MCF 10A (cell line): ENCODE results near the gene ATG7. TPM values are rescaled to one million over a fixed set of nuclear protein-coding genes. Genes with fewer than 3 reads are reported as not detected.
A peak's percentile ranks its signal among the peaks of the same experiment; 100 is the strongest.

Source experiments
- BruUV-seq: library from RNA; stranded (reverse); fragments of 400-500 nt; replicated peaks from 2 replicates; lab custom pipeline; 2021; lab: Mats Ljungman, UMichigan
- CTCF ChIA-PET: fragments of 300-600 bp; sonication (Branson Sonifier 250); formaldehyde crosslinking; extraction: SDS; loops from one replicate; lab custom pipeline; 2021; ENCODE audit warnings: antibody characterized with exemption, inconsistent platforms; lab: Yijun Ruan, JAX
- POLR2A ChIA-PET: fragments of 300-600, 350-650 bp; sonication (Branson Sonifier 250); formaldehyde crosslinking; extraction: SDS; loops from one replicate; lab custom pipeline; 2020; ENCODE audit warnings: antibody characterized with exemption, inconsistent platforms; lab: Yijun Ruan, JAX
- DNase-seq: peaks from one replicate; pipeline ENCODE4 v3.0.0-alpha.2; 2018; ENCODE audit not compliant: unreplicated experiment
- H3K27ac Mint-ChIP-seq: one replicate; pipeline ENCODE4 v1.8.0; 2022; ENCODE audit warnings: mild to moderate bottlenecking, low read depth, mixed read lengths; ENCODE audit not compliant: unreplicated experiment
- H3K27me3 Mint-ChIP-seq: one replicate; pipeline ENCODE4 v1.8.0; 2022; ENCODE audit warnings: mixed read lengths; ENCODE audit not compliant: insufficient read depth, unreplicated experiment
- H3K36me3 Mint-ChIP-seq: one replicate; pipeline ENCODE4 v1.8.0; 2022; ENCODE audit warnings: mild to moderate bottlenecking, moderate library complexity, mixed read lengths; ENCODE audit not compliant: insufficient read depth, unreplicated experiment
- H3K4me1 Mint-ChIP-seq: one replicate; pipeline ENCODE4 v1.8.0; 2022; ENCODE audit warnings: mixed read lengths; ENCODE audit not compliant: insufficient read depth, unreplicated experiment
- H3K4me3 Mint-ChIP-seq: one replicate; pipeline ENCODE4 v1.8.0; 2022; ENCODE audit warnings: mild to moderate bottlenecking, moderate library complexity, mixed read lengths; ENCODE audit not compliant: unreplicated experiment
- H3K9me3 Mint-ChIP-seq: one replicate; pipeline ENCODE4 v1.8.0; 2022; ENCODE audit warnings: mixed read lengths; ENCODE audit not compliant: unreplicated experiment
- CTCF ChIP-seq: fragments of 200-600 bp; IDR thresholded peaks from one replicate; pipeline ENCODE4 v1.8.0; 2022; ENCODE audit warnings: antibody characterized with exemption, mild to moderate bottlenecking; ENCODE audit not compliant: unreplicated experiment
- intact Hi-C: fragments of 100-400 bp; cut with micrococcal nuclease; formaldehyde crosslinking; loops from 2 replicates; pipeline ENCODE4 v1.14.1; 2022
- total RNA-seq: library from RNA; stranded (reverse); gene quantifications from 2 replicates; pipeline ENCODE4 v1.2.3, GENCODE V29; 2022

ATG7 gene
- total RNA-seq, 1 experiment from 2014 or later: 54.0 TPM

GRCh38 chr3:11258958-11259357 lies 13.2 kb upstream of the ATG7 start:
- intact Hi-C loops: no loop called here
- H3K4me1 Mint-ChIP-seq: peaks cover 5% of the 10 kb centered on the region
- POLR2A ChIA-PET: no interaction called here
- no peak overlapping the region for H3K27ac Mint-ChIP-seq
- no peaks in the 10 kb centered on the region for H3K9me3 Mint-ChIP-seq
- peaks cover 41% of the 10 kb centered on the region for H3K36me3 Mint-ChIP-seq
- CTCF ChIA-PET: interaction anchor here (0.6 kb wide), 2 partner anchors 13 to 36 kb away, joined by 3 to 4 read pairs; partner anchors contain the start of gene ATG7
- no peak overlapping the region for H3K4me3 Mint-ChIP-seq
- H3K27me3 Mint-ChIP-seq: no peaks in the 10 kb centered on the region
- no TSS peak for BruUV-seq
- TF ChIP-seq CTCF: no peak
- no peak for DNase-seq

- no peaks in the 10 kb centered on the region for H3K9me3 Mint-ChIP-seq
- DNase-seq: no peak
- H3K36me3 Mint-ChIP-seq: peaks cover 30% of the 10 kb centered on the region
- TF ChIP-seq CTCF: no peak
- H3K4me1 Mint-ChIP-seq: no peaks in the 10 kb centered on the region
- no TSS peak for BruUV-seq
- H3K4me3 Mint-ChIP-seq: no peak overlapping the region
- intact Hi-C loops: no loop called here
- no peaks in the 10 kb centered on the region for H3K27me3 Mint-ChIP-seq
- CTCF ChIA-PET: no interaction called here
- POLR2A ChIA-PET: interaction anchor here (0.7 kb wide), 1 partner anchor 69 kb away, joined by 3 read pairs; no protein-coding TSS in a partner anchor
- no peak overlapping the region for H3K27ac Mint-ChIP-seq
Observed at GRCh38 chr3:11260460-11260859, 11.7 kb upstream of the ATG7 start.

- Mint-ChIP-seq H3K9me3 (no peaks in the 10 kb centered on the region), H3K36me3 (no peaks in the 10 kb centered on the region), H3K4me3 (no peak overlapping the region), H3K27me3 (no peaks in the 10 kb centered on the region), H3K27ac (no peak overlapping the region), H3K4me1 (peaks cover 16% of the 10 kb centered on the region)
- POLR2A ChIA-PET: no interaction called here
- DNase-seq: no peak
- CTCF ChIA-PET: no interaction called here
- no peak for TF ChIP-seq CTCF
- no TSS peak for BruUV-seq
- intact Hi-C loops: no loop called here
Observed at GRCh38 chr3:11269007-11269406, 3.2 kb upstream of the ATG7 start.

GRCh38 chr3:11272906-11273574 lies 843 bp downstream of the ATG7 start:
- DNase-seq: no peak
- Mint-ChIP-seq H3K36me3 (no peaks in the 10 kb centered on the region), H3K9me3 (peaks cover 11% of the 10 kb centered on the region), H3K27ac (peak overlapping the region; percentile 99), H3K27me3 (no peaks in the 10 kb centered on the region), H3K4me1 (peaks cover 45% of the 10 kb centered on the region), H3K4me3 (peak overlapping the region; percentile 99)
- POLR2A ChIA-PET: interaction anchor here (0.6 to 3.5 kb wide), 25 partner anchors 10 to 498 kb away, joined by 3 to 82 read pairs (median 6); partner anchors contain the start of gene HRH1
- BruUV-seq: no TSS peak
- CTCF ChIA-PET: interaction anchor here (0.6 to 1.9 kb wide), 10 partner anchors 14 to 117 kb away, joined by 3 to 8 read pairs (median 4); no protein-coding TSS in a partner anchor
- intact Hi-C loops: loop anchor here (1.0 to 5.0 kb wide), 3 partner anchors 16 to 86 kb away; no protein-coding TSS in a partner anchor
- TF ChIP-seq CTCF: no peak
